K562 (cell line): ENCODE measurements around the gene ZDHHC11. TPM values are rescaled to one million over a fixed set of nuclear protein-coding genes. Genes with fewer than 3 reads are reported as not detected.
A peak's percentile ranks its signal among the peaks of the same experiment; 100 is the strongest.
"Not testable (repeated sequence)": the region's sequence is repeated elsewhere in the genome, so short reads cannot be mapped to it uniquely, and the experiment has no call there.

Experiments
- ATAC-seq: fragments of 200-7000 bp; cut with Tn5 transposase; 3 replicates; pipeline ENCODE4 v1.9.1; 2020; ENCODE audit warnings: moderate library complexity
- BruUV-seq: library from RNA; stranded (reverse); fragments of 400-500 nt; replicated peaks from 2 replicates; lab custom pipeline; 2021; lab: Mats Ljungman, UMichigan
- CTCF ChIA-PET: fragments of 300-600 bp; formaldehyde crosslinking; extraction: SDS; loops from one replicate; lab custom pipeline; 2021; ENCODE audit warnings: low intra/inter-chr PET ratio; lab: Yijun Ruan, JAX
- POLR2A ChIA-PET: fragments of 300-600, 350-650 bp; sonication (Branson Sonifier 250); formaldehyde crosslinking; extraction: SDS; loops from one replicate; lab custom pipeline; 2021; ENCODE audit warnings: antibody characterized with exemption, inconsistent platforms; lab: Yijun Ruan, JAX
- DNase-seq, 4 experiments: peaks; one replicate each; pipeline versions ENCODE4 v3.0.0 to v3.0.0-alpha.2; 2011 to 2018; ENCODE audit warnings: low spot score in 3 of 4, mixed read lengths in 3 of 4; ENCODE audit errors: extremely low read depth in 1 of 4
- FAIRE-seq: peaks from 2 replicates; lab custom pipeline; 2011; peaks lifted over from hg19 to GRCh38; lab: Jason Lieb, UNC
- H2AFZ ChIP-seq: 2 replicates; pipeline ENCODE4 v1.6.0; 2011; ENCODE audit warnings: low read depth, low read length, control low read depth, inconsistent platforms
- H3K27ac ChIP-seq: fragments of 200-600 bp; 3 replicates; pipeline ENCODE4 v1.8.0; 2011; ENCODE audit warnings: low read depth, mild to moderate bottlenecking, control low read depth, inconsistent platforms, low read length, moderate library complexity, mixed read lengths; ENCODE audit errors: extremely low read depth
- H3K27me3 ChIP-seq, 2 experiments: fragments of 300-600 bp in 1 of 2; 2 replicates in 1 of 2; 3 replicates in 1 of 2; pipeline versions ENCODE4 v1.6.0 to v1.8.0; 2011; ENCODE audit warnings: inconsistent platforms in 2 of 2, low read length in 2 of 2, mild to moderate bottlenecking in 1 of 2, mixed read lengths in 1 of 2, moderate library complexity in 1 of 2; ENCODE audit not compliant: control insufficient read depth in 2 of 2, insufficient read depth in 2 of 2
- H3K36me3 ChIP-seq: fragments of 300-600 bp; 3 replicates; pipeline ENCODE4 v1.8.0; 2011; ENCODE audit warnings: mild to moderate bottlenecking, low read length, inconsistent platforms; ENCODE audit not compliant: control insufficient read depth, insufficient read depth
- H3K4me1 ChIP-seq, 2 experiments: fragments of 200-600 bp in 1 of 2; replicated peaks in 1 of 2; 2 replicates in 1 of 2; 3 replicates in 1 of 2; pipeline versions ENCODE4 v1.5.1 to v1.8.0; 2011; ENCODE audit warnings: inconsistent platforms in 2 of 2, low read length in 2 of 2, mild to moderate bottlenecking in 1 of 2, mixed read lengths in 1 of 2, moderate library complexity in 1 of 2; ENCODE audit not compliant: control insufficient read depth in 2 of 2, insufficient read depth in 2 of 2
- H3K4me2 ChIP-seq: 2 replicates; pipeline ENCODE4 v1.6.1; 2011; ENCODE audit warnings: low read length, control low read depth, inconsistent platforms, mixed read lengths; ENCODE audit not compliant: insufficient read depth
- H3K4me3 ChIP-seq: fragments of 200-600 bp; sonication (generic), shearing (Covaris generic); 2 replicates; pipeline ENCODE4 v1.5.1; 2016; ENCODE audit warnings: control low read depth, inconsistent platforms
- H3K79me2 ChIP-seq: fragments of 200-600 bp; 3 replicates; pipeline ENCODE4 v1.8.0; 2011; ENCODE audit warnings: low read length, inconsistent platforms; ENCODE audit not compliant: control insufficient read depth, insufficient read depth
- H3K9ac ChIP-seq, 2 experiments: 2 replicates each; pipeline versions ENCODE4 v1.6.0 to v1.6.1; 2011; ENCODE audit warnings: low read depth in 2 of 2, low read length in 2 of 2, control low read depth in 1 of 2, inconsistent platforms in 1 of 2, mild to moderate bottlenecking in 1 of 2, mixed read lengths in 1 of 2; ENCODE audit not compliant: insufficient read depth in 1 of 2
- H3K9me1 ChIP-seq: one replicate; pipeline ENCODE4 v1.6.0; 2011; ENCODE audit warnings: inconsistent platforms, mild to moderate bottlenecking, low read length, moderate library complexity; ENCODE audit not compliant: control insufficient read depth, insufficient read depth
- H3K9me3 ChIP-seq: replicated peaks from 2 replicates; pipeline ENCODE4 v1.5.1; 2011; ENCODE audit warnings: low read depth, low read length, inconsistent platforms; ENCODE audit not compliant: control insufficient read depth, insufficient read depth
- H4K20me1 ChIP-seq: replicated peaks from 2 replicates; pipeline ENCODE4 v1.6.1; 2011; ENCODE audit warnings: low read length, inconsistent platforms, mixed read lengths; ENCODE audit not compliant: control insufficient read depth, insufficient read depth
- HEY1 ChIP-seq: fragments of 250-450 bp; sonication (Bioruptor Pico); IDR thresholded peaks from 2 replicates; pipeline ENCODE4 v1.5.0; 2020; ENCODE audit warnings: mild to moderate bottlenecking, moderate library complexity, borderline replicate concordance
- SMAD2 ChIP-seq: fragments of 150-350 bp; IDR thresholded peaks from 2 replicates; pipeline ENCODE4 v1.6.1; 2014; ENCODE audit warnings: low read depth, mild to moderate bottlenecking, low read length
- ZNF146 ChIP-seq: IDR thresholded peaks from one replicate; pipeline ENCODE4 v1.6.1; 2018; ENCODE audit warnings: missing compliant biosample characterization; ENCODE audit not compliant: unreplicated experiment
- WGBS: fragments of 100-300 bp; shearing (Covaris generic); methylation state at CpG from one replicate; pipeline ENCODE4 v1.1.6; 2016; ENCODE audit warnings: low coverage, mixed read lengths; ENCODE audit not compliant: insufficient coverage; ENCODE audit errors: missing lambda C conversion rate; 5-methylcytosine and 5-hydroxymethylcytosine counted together
- in situ Hi-C: fragments of 300-500 bp; cut with MboI; formaldehyde crosslinking; loops from 4 replicates; pipeline ENCODE4 v1.15.0; 2018; ENCODE audit warnings: inconsistent platforms, mixed read lengths
- intact Hi-C: fragments of 100-400 bp; cut with micrococcal nuclease; formaldehyde crosslinking; loops from 2 replicates; pipeline ENCODE4 v1.14.2; 2022
- polyA plus RNA-seq, 8 experiments: library from polyadenylated mRNA; depleted of rRNA in 4 of 8; stranded (reverse) in 5 of 8; unstranded in 3 of 8; fragments of >200 nt; fragmentation: Nextera tagmentation in 2 of 8; fragmentation: Illumina TruSeq in 1 of 8; extraction: Ambion mirVana in 2 of 8; extraction: Trizol in 1 of 8; gene quantifications; 2 replicates each; pipeline versions ENCODE4 v1.2.1 to v1.2.3, GENCODE V29; 2011 to 2014; ENCODE audit warnings: inconsistent platforms in 1 of 8, missing spikeins in 1 of 8
- total RNA-seq, 7 experiments: library from RNA; depleted of rRNA in 6 of 7; stranded (reverse); fragments of >200 nt in 6 of 7; fragmentation: Illumina TruSeq in 2 of 7; extraction: Trizol in 2 of 7; gene quantifications; 2 replicates each; pipeline versions ENCODE4 v1.2.1 to v1.2.3, GENCODE V29; 2011 to 2021; ENCODE audit warnings: low replicate concordance in 1 of 7
- TF ChIP-seq, protein P1 (sequence below): fragments of 450-650 bp; IDR thresholded peaks from 2 replicates; pipeline ENCODE4 v1.7.0; 2016; ENCODE audit warnings: borderline replicate concordance

ZDHHC11 gene
- total and polyA plus RNA-seq, 9 of the 15 experiments (the other 6 are each of a cell fraction or from before 2014, with no cell fraction given), result 0.07 to 2.3 (median 0.52) TPM

DNA sequence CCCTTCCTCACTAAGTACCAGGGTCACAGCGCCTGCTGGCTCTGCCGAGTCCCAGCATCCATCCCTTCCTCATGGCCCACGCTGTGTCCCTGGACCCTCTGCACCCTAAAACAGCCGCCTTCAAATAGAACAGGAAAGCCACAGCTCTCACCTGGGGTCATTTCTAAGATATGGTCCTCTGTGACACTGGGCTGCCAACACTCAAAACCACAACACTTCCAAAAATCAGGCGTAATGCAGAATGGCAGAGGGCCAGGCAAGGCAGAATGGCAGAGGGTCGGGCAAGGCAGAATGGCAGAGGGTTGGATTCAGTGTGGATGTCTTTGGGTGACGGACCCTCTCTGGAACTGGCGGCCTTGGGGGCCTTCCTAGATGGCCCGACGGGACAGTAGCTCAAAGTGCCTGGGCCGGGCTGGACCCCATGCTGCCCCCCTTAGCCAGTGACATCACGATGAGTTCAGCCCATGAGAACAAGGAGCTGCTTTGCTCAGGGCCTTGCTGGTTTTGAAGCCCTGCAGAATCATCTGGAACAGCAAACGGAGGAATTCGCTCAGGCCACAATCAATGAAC is 101.6 kb downstream of the ZDHHC11 start (continued):
- TF ChIP-seq SMAD2, result no peak
- no peak for TF ChIP-seq ZNF146 (CRISPR knock-in tag)
- no peak for TF ChIP-seq HEY1 (CRISPR knock-in tag)
- TF ChIP-seq, protein P1, sequence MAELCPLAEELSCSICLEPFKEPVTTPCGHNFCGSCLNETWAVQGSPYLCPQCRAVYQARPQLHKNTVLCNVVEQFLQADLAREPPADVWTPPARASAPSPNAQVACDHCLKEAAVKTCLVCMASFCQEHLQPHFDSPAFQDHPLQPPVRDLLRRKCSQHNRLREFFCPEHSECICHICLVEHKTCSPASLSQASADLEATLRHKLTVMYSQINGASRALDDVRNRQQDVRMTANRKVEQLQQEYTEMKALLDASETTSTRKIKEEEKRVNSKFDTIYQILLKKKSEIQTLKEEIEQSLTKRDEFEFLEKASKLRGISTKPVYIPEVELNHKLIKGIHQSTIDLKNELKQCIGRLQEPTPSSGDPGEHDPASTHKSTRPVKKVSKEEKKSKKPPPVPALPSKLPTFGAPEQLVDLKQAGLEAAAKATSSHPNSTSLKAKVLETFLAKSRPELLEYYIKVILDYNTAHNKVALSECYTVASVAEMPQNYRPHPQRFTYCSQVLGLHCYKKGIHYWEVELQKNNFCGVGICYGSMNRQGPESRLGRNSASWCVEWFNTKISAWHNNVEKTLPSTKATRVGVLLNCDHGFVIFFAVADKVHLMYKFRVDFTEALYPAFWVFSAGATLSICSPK, result no peak

DNA sequence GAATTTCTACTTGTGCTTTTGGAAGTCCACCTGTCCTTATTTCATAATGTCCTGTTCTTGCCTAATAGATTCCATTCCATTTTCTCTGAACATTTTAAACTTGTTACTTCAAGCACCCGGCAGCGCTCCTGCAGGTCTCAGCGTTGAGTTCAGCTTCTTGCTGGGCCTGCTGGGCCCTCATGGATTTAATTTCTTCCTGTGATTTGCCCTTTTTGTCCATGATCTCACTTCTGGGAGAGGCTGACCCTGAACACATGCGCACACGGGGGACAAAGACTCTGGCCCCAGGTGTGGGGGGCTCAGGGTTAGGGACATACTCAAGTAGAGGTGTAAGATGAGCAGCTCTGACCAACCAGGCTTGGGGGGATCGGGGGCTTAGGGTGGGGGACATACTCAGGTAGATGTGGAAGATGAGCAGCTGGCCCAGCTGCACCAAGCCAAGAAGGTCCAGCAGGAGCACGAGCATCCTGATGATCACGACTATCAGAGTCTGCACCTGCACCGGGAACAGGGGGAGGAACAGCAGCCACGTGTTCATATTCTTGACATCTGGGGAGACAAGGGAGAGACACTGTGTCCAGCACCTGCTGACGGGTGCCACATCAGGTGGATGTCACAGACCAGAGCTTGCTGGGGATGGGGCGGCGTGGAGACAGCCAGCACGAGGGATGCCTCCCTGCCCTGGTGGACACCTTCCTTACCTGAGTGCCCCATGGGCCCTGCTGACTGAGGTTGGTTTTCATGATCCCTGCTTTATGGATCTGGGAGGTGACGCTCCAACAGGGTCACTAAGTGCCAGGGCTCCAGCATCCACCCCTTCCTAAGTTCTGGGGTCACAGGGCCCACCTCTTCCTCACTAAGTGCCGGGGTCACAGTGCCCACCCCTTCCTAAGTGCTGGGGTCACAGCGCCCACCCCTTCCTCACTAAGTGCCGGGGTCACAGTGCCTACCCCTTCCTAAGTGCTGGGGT is 102.5 kb downstream of the ZDHHC11 start:
- H3K9me3 ChIP-seq, H3K4me1 ChIP-seq, H2AFZ ChIP-seq, H3K4me2 ChIP-seq, H4K20me1 ChIP-seq, H3K9me1 ChIP-seq, H3K4me3 ChIP-seq, H3K36me3 ChIP-seq, BruUV-seq, ATAC-seq, FAIRE-seq, in situ Hi-C loops, H3K79me2 ChIP-seq, intact Hi-C loops, H3K27ac ChIP-seq, CTCF ChIA-PET, DNase-seq: not testable (repeated sequence)
- WGBS, result 2% methylated on average over 14 of the region's 18 CpGs
- POLR2A ChIA-PET, result interaction anchor here (0.6 kb wide), 1 partner anchor 107 kb away, joined by 3 read pairs; no protein-coding TSS in a partner anchor
- H3K9ac ChIP-seq, result peak overlapping the region in 1 of 2 experiments; percentile 35; a peak in 1 of 4 replicates
- peaks cover 6 to 17% of the 10 kb centered on the region in 2 experiments; a peak in 3 of 5 replicates for H3K27me3 ChIP-seq

DNA sequence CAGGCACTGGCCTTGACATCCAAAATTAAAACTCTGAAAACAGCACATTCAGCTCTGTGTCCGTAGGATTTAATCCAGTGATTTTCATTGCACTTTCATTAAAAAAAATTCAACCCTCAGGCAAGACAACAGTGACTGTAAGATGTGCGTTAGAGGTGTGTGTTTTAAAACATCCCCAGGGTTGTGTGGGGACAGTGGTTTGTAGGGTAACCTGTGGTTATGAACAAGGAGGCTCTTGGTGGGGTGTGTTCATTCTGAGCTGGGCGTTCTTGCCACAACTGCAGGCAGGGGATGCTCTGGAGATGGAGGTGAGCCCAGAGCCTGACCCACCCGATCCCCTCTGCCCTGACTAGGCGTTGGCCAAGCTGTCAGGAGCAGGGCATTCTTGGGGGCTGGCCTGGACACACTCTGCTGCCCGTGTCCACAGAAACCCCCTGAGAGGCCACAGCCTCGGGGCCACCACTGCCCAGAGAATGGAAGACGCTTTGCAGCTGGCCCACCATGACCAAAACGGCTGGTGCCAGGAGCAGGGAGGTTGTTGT is 103.4 kb downstream of the ZDHHC11 start:
- H3K4me3 ChIP-seq, ATAC-seq, H4K20me1 ChIP-seq, H3K4me1 ChIP-seq, FAIRE-seq, H3K36me3 ChIP-seq, H2AFZ ChIP-seq, H3K9ac ChIP-seq, H3K9me1 ChIP-seq, BruUV-seq, DNase-seq, POLR2A ChIA-PET, H3K79me2 ChIP-seq, H3K4me2 ChIP-seq, CTCF ChIA-PET, in situ Hi-C loops, H3K27ac ChIP-seq, H3K9me3 ChIP-seq, intact Hi-C loops: not testable (repeated sequence)
- peaks cover 6 to 17% of the 10 kb centered on the region in 2 experiments; a peak in 3 of 5 replicates for H3K27me3 ChIP-seq
- WGBS, result 3% methylated on average over 3 of the region's 9 CpGs
